HG03457 (cell line): ENCODE data around the gene UBL7.

Experiments used
- ATAC-seq: cut with Tn5 transposase; IDR thresholded peaks from one replicate; pipeline ENCODE4 v1.9.1; 2021; ENCODE audit warnings: moderate number of reproducible peaks; ENCODE audit not compliant: unreplicated experiment

The UBL7 gene

DNA sequence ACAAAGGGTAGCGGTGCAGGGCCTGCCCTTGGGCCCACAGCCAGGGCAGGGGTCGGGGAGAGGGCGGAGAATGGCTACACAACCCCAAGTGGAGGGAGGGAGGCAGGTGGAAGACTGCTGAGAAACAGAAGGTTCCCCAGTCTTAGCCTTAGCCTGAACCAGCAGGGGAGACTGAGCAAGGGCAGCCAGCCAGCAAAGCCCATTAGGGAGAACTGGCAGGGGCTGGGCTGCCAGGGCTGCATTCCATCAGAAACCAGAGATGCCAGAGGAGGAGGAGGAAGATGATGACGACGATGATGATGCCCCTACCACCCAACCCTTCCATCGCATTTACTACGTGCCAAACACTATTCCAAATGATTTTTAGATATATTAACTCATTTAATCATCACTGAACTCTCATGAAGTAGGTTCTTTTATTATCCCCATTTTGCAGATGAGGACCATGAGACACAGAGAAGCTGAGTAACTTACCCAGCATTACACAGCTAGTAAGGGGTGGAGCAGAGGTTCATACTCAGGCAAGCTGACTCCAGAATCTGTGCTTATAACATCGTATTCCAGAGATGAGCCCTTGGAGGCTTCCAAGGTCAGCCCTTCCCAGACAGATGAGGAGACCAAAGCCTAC is 35.9 kb downstream of the UBL7 start:
- ATAC-seq: no peak

DNA sequence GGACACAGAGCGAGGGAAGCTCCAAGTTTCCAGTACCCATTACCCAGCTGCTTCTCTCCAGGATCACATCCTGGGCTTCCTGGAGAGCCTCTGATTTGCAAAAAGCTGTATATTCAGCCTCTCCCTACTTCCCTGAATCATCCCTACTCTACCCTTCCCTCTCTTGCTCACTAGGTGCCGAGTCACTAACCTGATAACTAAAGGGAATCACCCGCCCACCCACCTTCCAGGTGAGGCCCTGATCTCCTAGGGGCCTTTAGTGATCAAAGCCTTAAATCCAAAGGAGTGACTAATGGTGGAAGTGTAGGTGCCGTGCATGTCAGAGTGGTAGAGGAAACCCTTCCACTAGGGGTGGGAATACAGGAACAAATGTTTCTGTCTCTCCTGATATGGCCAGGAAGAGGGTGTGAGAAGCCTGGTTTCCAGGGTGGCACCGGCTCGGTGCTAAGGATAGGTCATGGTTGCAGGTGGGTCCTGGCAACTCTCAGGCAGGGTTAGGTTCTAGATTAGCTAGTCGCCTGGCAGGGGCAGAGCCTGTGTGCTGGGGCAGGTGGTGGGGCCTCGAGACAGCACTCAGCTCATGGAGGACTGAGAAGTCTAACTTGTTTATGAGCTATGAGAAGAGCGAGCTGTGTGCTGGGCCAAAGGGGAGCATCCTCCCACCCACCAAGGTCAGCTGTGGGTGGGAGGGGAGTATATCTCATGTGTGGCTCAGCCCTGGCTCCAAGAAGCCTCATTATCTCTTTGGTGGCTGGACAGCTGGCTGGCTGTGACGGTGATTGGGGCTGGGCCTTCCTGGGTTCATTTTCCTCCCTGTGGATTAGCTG is 37.3 kb downstream of the UBL7 start:
- no peak for ATAC-seq

DNA sequence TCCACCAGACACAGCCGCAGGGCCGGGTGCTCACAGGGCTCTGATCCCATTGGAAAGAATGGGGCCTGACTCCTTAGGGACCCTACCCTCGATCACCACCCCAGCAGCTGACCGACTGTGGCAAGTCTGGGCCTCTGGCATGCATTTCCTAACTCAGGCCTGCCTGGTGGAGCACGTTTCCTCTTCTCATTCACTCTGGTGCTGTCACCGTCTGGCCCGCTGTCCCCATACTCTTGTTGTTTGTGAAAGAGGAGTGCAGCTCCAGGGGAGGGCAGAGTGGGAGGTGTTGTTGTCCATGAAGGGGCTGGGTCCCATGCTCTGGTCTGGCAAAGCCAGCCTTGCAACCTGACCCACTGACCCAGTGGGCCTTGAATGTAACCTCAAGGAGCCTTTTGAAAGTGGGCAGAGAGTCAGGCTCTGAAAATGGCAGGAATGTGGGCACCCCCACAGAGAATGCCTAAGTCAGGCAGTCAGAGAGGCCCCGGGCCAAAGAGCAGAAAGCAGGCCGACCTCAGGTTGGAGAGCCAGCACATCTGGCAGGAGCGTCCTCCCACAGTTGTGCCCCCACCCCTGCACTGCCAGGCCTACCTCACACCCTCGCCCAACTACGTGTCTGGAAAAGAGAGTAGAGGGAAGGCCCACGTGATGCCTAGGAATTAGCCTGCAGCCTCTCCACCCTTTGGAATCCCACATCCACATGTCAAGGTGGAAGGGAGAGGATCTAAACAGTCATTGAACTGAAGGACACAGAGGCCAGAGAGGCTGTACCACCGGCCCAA is 38.1 kb downstream of the UBL7 start:
- ATAC-seq: no peak

DNA sequence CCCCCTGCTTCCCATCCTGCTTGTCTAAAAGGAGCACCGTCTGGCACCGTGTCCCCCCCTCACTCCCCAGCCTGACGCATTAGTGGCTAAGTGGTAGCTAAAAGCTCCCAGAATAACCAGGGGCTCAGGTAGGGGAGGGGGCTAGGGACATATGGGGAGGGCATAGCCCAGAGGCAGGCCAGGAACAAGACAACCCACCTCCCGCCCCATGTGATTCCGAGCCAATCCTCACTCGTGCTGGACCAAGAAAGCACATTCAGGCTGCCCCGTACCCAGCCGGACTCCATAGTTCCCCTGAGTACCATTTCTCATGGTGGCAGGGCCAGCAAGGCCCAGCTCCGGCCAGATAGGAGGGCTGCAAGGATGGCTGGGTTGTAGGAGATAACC is 38.7 kb downstream of the UBL7 start:
- no peak for ATAC-seq

DNA sequence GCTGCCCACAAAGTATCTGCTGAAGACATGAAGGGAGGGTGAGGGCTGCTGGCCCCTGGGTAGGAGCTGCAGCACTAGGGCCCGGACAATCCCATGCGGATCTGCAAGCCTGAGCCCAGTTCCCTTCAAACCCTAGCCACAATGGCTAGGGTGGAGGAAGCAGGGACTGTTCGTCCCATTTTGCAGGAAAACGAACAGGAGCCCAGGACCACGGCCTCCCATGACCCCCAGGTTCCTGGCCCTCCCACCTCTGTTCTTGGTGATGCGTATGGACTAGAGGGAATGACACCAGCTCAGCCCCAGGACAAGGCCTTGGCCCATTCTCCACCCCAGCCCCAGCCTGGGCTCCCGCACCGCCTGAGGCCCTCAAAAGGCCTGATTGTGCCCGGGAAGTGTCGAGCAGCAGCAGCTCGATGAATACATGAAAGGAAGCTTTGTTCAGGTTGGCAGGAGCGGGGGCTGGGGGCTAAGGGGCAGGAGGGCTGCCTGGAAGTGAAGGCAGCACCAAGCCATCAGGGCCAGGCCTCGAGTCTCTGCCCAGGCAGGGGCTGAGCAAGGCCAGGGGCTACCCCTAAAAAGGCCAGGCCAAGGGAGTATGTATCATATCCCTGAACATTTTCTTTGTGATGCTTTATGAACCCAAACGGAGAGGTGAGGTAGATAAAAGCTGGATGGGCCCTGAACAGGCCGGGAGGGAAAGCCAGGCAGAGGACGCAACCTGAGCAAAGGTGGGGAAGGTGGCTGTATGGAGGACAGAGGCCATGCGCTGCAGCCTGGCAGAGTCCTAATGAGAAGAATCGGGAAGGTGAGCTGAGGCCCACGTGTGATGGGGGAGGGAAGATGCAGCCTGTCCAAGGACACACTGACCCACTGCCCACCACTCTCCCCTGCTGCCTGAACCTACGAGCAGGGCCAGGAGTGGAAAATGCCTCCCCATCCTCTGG is 39.4 kb downstream of the UBL7 start:
- ATAC-seq: no peak

DNA sequence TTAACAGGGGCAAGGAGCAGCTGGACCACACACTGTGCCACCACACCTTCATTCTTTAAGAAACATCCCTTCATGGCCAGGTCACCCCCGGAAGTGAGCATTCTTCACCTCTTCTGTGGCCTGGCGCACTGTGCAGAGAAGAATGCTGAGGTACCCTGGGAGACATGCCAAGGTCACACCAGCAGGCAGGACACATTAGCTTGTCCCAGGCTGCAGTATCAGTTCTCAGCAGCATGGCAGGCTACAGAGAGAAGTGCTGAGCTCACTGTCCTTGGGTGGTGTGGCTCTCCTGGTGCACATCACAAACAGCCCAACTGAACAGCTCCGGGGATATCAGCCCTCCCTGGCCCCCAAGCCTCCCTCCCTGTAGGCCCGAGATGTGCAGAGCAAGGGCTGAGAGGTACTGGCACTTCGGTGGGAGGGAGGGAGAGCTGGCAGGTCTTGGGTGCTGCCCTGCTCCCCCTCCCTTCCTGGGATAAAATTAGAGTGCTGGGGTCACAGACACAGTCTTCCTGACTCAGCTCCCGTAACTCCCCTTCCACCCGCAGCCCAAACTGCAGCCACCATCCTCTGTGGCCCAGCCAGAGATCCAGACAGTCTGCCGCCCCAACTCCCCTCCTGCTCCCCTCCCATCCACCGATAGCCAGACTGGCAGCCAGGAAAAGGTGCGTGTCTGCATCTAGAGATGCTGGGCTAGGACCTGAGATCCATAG is 40.6 kb downstream of the UBL7 start:
- ATAC-seq: no peak

DNA sequence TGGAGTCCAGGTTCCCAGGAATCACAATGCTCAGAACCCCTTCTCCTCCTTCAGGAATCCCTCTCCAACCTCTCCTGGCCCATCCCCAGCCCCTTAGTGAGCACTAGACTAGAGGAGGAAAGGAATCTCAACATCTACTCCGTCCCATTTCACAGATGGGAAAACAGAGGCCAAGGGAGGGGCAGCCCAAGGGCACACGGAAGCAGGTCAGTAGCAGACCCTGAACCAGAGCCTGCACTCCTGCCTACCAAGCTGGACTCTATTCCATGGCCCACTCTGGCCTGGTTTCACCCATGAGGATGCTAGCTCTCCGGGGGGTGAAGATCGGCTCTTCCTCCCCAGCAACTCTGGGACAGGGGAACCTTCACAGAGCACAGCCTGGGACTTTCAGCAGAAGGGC is 41.5 kb downstream of the UBL7 start:
- no peak for ATAC-seq

DNA sequence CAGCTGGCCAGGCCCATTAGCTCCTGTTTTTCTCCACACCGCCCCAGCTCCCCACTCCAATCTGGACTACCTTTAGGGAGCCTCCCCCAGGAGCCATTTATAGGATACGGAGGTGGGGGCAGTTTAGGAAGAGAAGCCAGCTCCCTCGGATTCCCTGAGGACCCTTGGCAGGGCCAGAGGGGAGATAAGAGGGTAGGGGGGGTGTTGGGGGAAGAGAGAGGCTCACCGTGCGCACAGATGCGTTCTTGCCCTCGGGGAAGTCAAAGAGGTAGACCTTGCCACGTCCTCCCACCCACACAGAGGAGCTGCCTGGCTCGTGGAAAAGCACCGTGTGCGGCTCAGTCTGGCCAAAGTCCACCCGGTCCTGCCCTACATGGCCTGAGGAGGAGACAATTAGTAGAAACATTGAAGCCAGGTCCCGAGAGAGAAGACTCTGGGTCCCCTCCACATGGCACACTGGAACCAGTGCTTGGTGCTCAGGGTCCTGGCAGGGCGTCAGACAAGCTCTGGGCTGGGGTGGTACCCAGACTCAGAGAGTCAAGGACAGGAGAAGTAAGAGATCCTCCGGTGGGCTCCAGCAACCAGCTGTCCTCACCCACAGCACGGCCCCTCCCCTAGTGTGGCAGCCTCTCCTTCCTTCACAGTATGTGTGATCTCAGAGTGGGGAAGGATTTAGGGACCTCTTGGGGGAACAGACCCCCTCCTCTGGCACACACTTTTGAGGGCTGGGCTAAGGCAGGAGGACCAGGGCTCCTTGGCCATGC is 42.2 kb downstream of the UBL7 start:
- no peak for ATAC-seq

DNA sequence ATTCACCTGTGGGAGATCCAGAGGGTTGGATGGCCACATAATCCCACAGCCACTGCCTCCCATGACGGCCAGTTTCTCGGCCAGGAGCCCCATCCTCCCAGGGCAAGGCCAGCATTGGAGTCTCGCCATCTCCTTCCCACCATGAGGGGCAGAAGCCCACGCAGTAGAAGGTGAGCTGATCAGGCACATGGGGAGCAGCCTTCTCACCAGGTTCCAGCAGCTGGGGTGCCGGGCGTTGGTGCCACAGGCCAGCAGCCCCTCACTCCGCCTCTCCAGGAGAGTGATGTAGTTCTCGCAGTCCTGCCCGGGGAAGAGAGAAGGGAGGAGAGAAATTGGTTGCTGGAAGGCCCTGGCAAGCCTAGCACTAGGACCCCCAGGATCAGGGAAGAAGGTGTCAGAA is 43.3 kb downstream of the UBL7 start:
- ATAC-seq: no peak

DNA sequence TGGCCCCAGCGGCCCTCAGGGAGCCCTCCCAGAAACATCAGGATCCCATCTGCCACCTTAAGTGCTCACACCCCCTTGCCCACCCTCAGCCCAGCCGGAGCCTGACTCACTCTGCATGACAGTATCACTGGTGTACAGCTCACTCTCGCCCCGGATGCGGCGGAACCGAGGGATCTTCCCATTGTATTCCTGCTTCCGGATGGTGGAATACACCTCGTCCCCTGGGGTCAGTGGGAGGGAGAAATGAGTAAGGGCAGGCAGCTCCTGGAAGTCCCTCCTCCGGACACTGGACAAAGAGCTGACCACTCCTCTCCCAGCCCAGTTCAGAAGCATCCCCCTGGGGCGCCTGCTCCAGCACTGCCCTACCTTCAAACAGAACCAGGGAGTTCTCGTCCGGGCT is 43.7 kb downstream of the UBL7 start:
- ATAC-seq: no peak

DNA sequence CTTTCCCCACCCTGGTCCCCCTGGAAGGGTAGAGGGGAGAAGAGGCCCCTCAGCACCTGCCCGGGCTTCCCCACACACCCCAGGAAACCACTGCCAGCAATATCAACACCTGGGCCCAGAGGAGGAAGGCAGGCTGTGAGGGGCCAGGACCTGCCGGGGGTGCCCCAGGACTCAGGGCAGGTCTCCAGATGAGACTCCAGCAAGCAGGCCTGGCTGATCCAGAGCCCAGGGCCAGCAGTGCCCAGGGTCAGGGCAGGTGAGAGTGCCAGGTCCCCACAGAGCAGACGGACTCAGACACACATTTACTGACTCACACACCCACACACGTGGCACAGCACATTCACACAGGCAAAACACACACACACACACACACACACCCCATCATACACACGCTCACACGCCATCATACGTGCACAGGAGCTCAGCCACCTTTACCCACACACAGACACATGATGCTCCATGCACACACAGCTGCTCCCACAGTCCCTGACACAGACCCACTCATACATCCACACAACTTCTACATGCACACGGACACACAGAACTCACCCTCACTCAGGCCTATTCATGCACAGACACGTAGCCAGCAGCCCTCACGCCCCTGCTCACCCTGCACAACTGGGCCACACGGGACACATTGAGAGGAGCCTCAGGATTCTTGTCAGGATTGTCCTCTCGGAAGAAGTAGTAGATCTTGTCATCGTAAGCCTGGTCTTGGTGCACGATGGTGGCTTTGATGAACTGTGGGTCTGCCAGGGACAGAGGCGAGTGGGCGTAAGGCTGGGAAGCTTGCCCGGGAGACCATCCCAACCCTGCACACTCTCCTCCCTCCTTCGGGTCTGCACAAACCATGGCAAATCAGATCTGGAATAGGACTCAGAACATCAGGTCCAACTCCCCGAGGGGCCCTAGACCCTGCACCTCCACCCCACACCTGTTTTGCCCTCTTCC is 44.7 kb downstream of the UBL7 start:
- ATAC-seq: no peak

DNA sequence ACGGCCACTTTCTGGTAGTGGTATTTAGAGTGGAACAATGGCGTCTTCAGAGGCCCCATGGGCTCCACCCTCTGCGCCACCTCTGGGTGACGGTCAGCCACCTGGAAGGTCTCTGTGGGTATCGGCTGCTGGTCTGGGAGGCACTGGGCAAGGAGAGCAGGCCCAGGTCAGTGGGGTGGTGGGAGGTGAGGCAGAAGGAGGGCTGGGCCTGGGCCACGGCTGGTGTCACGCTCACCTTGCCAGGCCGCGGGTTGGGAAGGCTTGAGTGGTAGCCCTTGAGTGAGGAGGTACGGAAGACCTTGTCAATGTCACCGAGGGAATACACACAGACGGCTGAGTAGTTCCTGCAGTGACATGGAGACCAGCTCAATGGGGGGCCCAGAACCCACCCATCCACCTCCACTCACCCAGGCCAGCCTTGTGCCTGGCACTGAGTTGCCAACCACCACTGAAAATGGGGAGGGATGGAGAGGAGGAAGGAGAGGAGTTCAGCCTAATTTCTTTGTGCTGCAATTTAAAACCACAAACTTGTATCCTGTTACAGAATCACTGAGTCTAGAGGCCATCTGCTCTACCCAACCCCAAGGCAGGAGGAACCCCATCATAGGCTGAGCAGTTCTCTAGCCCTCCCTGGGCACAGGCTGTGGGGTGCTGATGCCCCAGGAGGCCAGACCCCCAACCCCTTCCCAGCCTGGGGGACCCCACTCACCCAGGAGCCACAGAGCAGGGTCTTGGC is 46.2 kb downstream of the UBL7 start:
- no peak for ATAC-seq

DNA sequence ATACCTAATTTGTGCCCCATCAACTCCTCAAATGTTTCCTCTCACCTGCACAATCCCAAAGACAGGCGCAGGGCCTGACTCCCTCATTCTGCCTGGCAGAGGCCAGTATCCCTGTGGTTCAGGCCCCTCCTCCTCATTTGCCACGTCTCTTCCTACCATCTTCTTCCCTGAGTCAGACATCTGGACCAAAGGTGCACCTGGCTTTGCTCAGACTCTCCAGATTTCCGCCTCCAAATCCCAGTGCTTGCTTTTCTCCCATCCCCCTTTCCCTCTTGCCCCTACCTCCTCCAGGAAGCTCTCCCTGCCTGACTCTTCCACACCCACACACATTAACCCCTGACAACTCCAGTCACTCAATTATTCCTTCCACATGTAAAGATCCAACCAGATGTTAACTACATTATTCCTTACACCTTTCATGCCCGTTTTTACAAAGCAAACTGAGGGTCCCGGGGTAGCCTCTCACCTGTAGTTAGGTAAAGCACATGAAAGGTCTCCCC is 46.8 kb downstream of the UBL7 start:
- ATAC-seq: no peak

DNA sequence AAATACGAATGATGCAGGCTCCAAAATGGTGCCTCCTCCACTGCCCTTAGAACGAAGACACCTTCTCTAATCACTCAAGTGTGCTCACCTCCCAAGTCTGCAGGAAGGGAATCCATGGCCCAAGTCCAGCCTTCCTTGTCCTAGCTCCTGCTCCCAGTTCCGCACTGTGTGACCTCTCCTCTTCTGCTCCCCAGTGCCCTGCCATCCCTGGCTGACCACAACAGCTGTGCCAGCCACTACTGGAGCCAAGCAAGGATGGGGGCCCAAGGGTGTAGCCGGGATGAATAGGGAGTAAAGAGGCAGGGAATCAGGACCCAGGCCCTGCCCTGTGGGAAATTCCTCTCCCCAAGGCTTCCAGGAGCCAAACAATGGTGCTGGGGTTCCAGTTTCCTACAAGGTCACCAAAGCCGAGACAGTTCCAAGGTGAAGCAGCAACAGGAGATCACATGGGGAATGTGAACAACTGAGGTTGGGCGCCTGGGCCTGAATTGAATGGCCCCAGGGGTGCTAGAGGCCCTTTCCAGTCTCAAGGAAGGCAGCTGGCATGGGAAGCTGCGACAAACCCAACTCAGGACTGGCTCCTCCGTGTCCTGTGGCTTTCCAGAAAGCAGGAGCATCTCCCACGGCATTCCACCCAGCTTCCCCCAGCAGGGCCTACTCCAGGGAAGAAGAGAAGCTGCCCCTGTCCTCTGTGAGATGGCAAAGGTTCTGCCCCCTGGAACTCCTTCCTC is 47.4 kb downstream of the UBL7 start:
- ATAC-seq: no peak

DNA sequence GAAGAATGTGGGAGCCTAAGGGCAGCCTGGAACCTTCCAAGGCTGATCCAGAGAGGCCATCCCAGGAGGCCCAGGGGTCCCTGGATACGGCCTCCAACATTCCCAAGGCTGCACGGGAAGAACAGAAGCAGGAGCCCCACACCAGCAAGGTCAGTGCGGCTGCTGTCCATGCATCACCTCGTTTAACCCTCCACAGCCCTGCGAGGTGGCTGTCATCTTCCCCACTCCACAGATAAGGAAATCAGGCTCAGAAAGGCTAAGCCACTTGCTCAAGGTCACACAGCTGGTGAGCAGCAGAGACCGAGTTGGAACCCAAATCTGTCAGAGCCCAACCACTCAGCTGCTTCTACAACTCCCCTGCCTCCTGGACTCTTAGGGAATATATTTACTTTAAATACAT is 48.8 kb downstream of the UBL7 start:
- no peak for ATAC-seq

DNA sequence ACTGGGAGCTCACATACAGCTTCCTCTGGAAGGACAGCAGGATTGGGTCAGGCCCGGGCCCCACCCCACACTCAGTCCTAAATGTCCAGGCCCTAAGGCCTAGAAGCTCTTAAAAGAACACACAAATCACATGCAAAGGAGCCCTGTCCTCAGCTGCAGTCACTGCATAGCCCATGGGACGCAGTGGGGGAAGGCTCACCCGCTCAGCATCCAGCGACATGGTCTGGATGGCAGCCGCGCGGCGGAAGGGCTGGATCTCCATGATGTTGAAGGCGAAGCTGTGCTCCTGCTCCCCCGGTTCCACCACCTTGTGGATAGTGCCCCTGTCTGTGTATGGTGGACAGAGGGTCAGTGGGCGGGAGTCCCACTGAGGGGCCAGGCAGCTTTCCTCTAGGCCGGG is 49.3 kb downstream of the UBL7 start:
- ATAC-seq: no peak

DNA sequence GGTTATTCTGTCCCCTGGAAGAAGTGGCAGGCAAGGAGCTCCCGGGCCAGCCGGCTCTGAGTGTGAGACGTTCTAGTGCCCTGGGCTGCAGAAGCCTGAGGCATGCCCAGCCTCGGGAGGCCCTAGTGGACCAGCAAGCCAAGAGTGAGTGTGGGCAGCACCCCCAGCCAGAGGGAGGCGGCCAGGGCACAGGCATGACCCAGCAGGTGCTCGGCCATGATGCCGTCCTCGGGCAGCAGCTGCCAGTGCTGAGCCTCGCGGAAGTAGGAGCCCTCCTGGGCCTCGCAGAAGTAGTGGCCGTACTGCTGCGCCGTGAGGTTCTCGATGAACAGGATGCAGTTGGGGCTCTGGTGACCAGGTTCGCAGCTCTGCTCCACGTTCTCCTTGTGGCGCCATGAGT is 50.5 kb downstream of the UBL7 start:
- no peak for ATAC-seq
